NCI-H1417 treated with DMSO at 0.1 percent for 48 hours (cell line): ENCODE results near the gene ABTB2.

Experiments used
- DNase-seq: peaks from one replicate; lab custom pipeline; 2025; lab: John Stamatoyannopoulos, UW

Gene ABTB2

DNA sequence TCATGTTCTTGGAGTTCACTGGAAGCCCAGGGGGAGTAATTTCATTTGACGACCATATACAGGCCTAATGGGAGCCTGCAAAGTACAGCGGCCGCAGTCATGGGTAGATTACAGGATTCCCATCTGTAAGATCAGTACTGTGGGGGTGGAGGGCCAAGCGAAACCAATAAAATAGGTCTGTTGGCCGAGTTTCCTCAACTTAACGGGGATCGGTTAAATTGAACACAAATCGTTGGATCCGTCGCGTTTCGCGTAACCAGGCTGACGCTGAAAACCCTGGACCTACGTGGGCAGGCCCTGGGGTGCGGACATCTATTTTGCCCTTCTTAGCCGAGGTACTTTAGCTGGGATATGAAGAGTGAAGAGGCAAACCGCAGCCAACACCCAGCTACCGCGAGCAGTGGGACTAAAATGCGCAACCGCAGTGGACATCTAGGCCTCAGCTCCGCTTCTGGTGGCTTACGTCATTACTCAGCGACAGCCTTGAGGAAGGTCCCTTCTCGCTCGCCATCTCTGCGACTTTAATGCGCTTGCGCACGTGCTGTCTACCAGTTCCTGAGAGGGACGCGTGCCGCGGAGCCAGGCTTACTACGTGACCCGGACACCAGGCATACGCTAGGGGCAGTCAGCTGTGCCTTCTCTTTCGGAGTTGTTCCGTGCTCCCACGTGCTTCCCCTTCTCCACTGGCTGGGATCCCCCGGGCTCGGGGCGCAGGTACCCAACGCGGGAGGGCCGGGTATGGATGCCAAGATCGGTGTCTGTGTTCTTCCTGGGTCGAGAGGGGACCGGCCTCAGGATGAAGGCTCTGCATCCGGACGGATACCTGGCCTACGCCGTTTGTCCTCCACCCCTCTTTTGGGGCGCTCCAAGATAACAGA, 252.5 kb downstream of the ABTB2 start, which contains the start of gene NAT10:
TSS of gene NAT10 (plus strand) at position 551 of the 878 bp plus-strand sequence. CDS start 2,597 bp downstream, outside the sequence.
- DNase-seq: peak; percentile 91

DNA sequence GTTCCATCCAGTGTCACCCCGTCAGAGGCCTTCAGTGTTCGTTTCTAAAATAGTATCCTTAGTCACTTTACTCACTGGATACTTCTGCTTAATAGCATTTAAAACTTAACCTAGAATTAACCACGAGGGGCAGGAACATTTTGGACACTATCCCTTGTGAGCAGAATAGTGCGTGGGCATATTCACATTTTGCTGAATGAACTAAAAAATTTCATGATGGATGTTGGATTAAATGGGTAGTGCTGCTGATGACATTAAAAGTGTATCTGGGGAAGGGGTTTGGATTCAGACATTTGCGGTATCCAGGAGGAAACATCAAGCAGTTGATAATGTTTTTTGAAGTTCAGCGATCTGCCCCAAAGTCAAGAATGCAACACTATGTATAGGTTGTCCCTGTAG, 253.1 kb downstream of the ABTB2 start:
- no peak for DNase-seq
